Activated CD8-positive, alpha-beta T cell treated with anti-CD3 and anti-CD28 coated beads for 36 hours (primary cell): ENCODE measurements around the gene ZNF292. TPM values are rescaled to one million over a fixed set of nuclear protein-coding genes. Genes with fewer than 3 reads are reported as not detected.

Experiments used
- ATAC-seq: fragments of 200-7000 bp; cut with Tn5 transposase; one replicate; pipeline ENCODE4 v1.10.0; 2021; ENCODE audit warnings: mild to moderate bottlenecking, moderate library complexity
- CTCF ChIA-PET: fragments of 350-600 bp; sonication (Branson Sonifier 250); formaldehyde crosslinking; loops from one replicate; lab custom pipeline; 2021; ENCODE audit warnings: antibody characterized with exemption; lab: Charles Lee
- POLR2A ChIA-PET: fragments of 350-600 bp; sonication (Branson Sonifier 250); formaldehyde crosslinking; loops from one replicate; lab custom pipeline; 2021; ENCODE audit warnings: antibody characterized with exemption; lab: Charles Lee
- DNase-seq: peaks from one replicate; pipeline ENCODE4 v3.0.0-alpha.2; 2020
- H3K27ac Mint-ChIP-seq: one replicate; pipeline ENCODE4 v1.8.0; 2021; ENCODE audit warnings: mild to moderate bottlenecking, mixed read lengths
- H3K27me3 Mint-ChIP-seq: one replicate; pipeline ENCODE4 v1.8.0; 2021; ENCODE audit warnings: mixed read lengths
- H3K36me3 Mint-ChIP-seq: one replicate; pipeline ENCODE4 v1.8.0; 2021; ENCODE audit warnings: low read depth, mixed read lengths
- H3K4me1 Mint-ChIP-seq: one replicate; pipeline ENCODE4 v1.8.0; 2021; ENCODE audit warnings: low read depth, mixed read lengths
- H3K4me3 Mint-ChIP-seq: one replicate; pipeline ENCODE4 v1.8.0; 2021; ENCODE audit warnings: mild to moderate bottlenecking, moderate library complexity, mixed read lengths
- H3K9me3 Mint-ChIP-seq: one replicate; pipeline ENCODE4 v1.8.0; 2021; ENCODE audit warnings: mixed read lengths
- intact Hi-C: fragments of 100-400 bp; cut with micrococcal nuclease; formaldehyde crosslinking; loops from one replicate; pipeline ENCODE4 v1.10.0; 2022
- total RNA-seq, 2 experiments: library from RNA; stranded (reverse); gene quantifications; one replicate each; pipeline ENCODE4 v1.2.3, GENCODE V29; 2021
- TF ChIP-seq, protein P1 (sequence below): fragments of 200-600 bp; IDR thresholded peaks from one replicate; pipeline ENCODE4 v1.8.0; 2022; ENCODE audit warnings: antibody characterized with exemption, mild to moderate bottlenecking

Gene ZNF292
- total RNA-seq, 2 experiments from 2014 or later: 76.4 to 78.3 TPM

DNA sequence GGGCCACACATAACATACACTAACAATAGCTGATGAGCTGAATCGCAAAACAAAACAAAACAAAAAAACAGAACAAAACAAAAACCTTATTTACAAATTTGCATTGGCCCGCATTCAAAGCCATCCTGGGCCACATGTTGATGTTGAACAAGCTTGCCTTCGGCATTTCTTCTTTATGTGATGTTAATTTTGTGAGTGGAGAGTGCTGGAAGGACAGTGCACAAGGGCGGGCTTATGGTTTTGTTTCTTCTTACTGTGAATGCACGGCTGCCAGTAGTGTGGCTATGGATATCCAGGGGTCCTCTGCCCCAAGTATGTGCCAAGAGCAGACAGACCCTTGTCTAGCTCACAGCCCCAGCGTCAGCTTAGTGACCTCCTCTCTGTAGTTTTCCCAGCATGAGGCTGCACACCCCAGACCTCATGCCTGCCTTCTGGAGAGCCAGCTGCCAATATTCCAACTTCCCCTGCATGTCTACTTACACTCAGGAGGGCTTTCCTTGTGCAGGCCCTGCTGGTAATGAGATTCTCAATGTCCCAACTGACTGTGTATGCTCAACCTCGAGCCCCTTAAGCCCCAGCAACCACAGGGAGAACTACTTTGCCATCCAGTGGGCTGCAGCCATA is 24.9 kb downstream of the ZNF292 start:
- ATAC-seq (no peak), DNase-seq (no peak)
- intact Hi-C loops: no loop called here
- Mint-ChIP-seq H3K27me3 (no peaks in the 10 kb centered on the region), H3K4me1 (peaks cover 88% of the 10 kb centered on the region), H3K27ac (peak overlapping the region; percentile 61), H3K36me3 (peaks cover 73% of the 10 kb centered on the region), H3K9me3 (peaks cover 2% of the 10 kb centered on the region), H3K4me3 (no peak overlapping the region)
- ChIA-PET CTCF (interaction anchor here (1.3 kb wide), 1 partner anchor 14 kb away, joined by 3 read pairs; no protein-coding TSS in a partner anchor), POLR2A (interaction anchor here (0.6 to 1.5 kb wide), 5 partner anchors 18 to 112 kb away, joined by 3 to 5 read pairs (median 3); partner anchors contain the start of gene ZNF292)
- TF ChIP-seq, protein P1, sequence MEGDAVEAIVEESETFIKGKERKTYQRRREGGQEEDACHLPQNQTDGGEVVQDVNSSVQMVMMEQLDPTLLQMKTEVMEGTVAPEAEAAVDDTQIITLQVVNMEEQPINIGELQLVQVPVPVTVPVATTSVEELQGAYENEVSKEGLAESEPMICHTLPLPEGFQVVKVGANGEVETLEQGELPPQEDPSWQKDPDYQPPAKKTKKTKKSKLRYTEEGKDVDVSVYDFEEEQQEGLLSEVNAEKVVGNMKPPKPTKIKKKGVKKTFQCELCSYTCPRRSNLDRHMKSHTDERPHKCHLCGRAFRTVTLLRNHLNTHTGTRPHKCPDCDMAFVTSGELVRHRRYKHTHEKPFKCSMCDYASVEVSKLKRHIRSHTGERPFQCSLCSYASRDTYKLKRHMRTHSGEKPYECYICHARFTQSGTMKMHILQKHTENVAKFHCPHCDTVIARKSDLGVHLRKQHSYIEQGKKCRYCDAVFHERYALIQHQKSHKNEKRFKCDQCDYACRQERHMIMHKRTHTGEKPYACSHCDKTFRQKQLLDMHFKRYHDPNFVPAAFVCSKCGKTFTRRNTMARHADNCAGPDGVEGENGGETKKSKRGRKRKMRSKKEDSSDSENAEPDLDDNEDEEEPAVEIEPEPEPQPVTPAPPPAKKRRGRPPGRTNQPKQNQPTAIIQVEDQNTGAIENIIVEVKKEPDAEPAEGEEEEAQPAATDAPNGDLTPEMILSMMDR: no peak

GRCh38 chr6:87181903-87182302 is 26.5 kb downstream of the ZNF292 start:
- Mint-ChIP-seq H3K27ac (peak overlapping the region; percentile 88), H3K27me3 (no peaks in the 10 kb centered on the region), H3K9me3 (peaks cover 2% of the 10 kb centered on the region), H3K4me1 (peaks cover 77% of the 10 kb centered on the region), H3K4me3 (peak overlapping the region; percentile 51), H3K36me3 (peaks cover 68% of the 10 kb centered on the region)
- ChIA-PET POLR2A (interaction anchor here (0.7 to 1.2 kb wide), 2 partner anchors 9 to 16 kb away, joined by 3 read pairs; no protein-coding TSS in a partner anchor), CTCF (no interaction called here)
- DNase-seq: no peak
- intact Hi-C loops: no loop called here
- peak; percentile 10 for ATAC-seq
- TF ChIP-seq, protein P1: no peak

- H3K4me1 Mint-ChIP-seq: peaks cover 78% of the 10 kb centered on the region
- H3K36me3 Mint-ChIP-seq: peaks cover 64% of the 10 kb centered on the region
- CTCF ChIA-PET: no interaction called here
- TF ChIP-seq, protein P1: no peak
- POLR2A ChIA-PET: interaction anchor here (0.7 to 1.2 kb wide), 2 partner anchors 10 to 16 kb away, joined by 3 read pairs; no protein-coding TSS in a partner anchor
- H3K4me3 Mint-ChIP-seq: peak overlapping the region; percentile 51
- no peaks in the 10 kb centered on the region for H3K27me3 Mint-ChIP-seq
- H3K9me3 Mint-ChIP-seq: peaks cover 1% of the 10 kb centered on the region
- DNase-seq (peak; percentile 50), ATAC-seq (peak; percentile 74)
- intact Hi-C loops: no loop called here
- peak overlapping the region; percentile 88 for H3K27ac Mint-ChIP-seq
Measured at GRCh38 chr6:87182321-87182720, 27.0 kb downstream of the ZNF292 start.

DNA sequence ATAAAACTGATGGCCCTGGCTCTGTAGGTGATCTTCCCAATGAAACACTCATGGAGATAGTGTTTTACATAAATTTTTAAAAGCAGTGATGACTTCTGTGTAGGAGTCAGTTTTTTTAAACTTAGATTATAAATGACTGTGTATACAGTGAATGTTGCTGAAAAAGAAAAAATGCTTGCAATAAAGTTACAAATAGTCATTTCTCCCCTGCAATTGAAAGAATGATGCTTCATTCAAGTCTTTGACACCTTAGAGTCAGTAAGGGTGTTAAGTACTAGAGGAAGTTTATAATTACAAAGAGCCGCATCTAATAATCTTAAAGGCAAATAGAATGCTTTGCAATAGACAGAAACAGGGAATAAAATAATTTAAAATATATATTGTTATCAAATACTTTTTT is 27.6 kb downstream of the ZNF292 start:
- intact Hi-C loops: no loop called here
- Mint-ChIP-seq H3K4me1 (peaks cover 78% of the 10 kb centered on the region), H3K27ac (peak overlapping the region; percentile 82), H3K9me3 (no peaks in the 10 kb centered on the region), H3K36me3 (peaks cover 57% of the 10 kb centered on the region), H3K27me3 (no peaks in the 10 kb centered on the region), H3K4me3 (peak overlapping the region; percentile 2)
- DNase-seq (no peak), ATAC-seq (peak; percentile 46)
- ChIA-PET POLR2A (no interaction called here), CTCF (no interaction called here)
- TF ChIP-seq, protein P1: no peak

DNA sequence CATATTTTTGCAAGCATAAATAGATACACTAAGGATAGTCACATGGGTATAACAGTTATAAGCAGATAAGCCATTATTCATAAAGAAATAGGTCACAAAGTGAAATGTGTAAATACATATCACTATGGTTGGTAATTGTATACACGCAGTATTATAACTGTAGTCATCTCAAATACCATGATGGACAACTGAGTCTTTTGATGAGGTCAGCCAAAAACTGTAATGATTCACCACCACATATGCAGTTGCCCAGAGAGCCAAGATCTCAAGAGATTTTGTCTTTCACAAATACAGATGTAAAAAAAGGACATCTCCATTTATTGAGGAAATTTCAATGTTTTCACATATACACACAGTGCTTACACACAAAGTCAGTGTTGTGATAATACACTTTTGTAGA is 28.3 kb downstream of the ZNF292 start:
- intact Hi-C loops: no loop called here
- no peak overlapping the region for H3K27ac Mint-ChIP-seq
- CTCF ChIA-PET: no interaction called here
- ATAC-seq: peak; percentile 25
- no peaks in the 10 kb centered on the region for H3K27me3 Mint-ChIP-seq
- no peaks in the 10 kb centered on the region for H3K9me3 Mint-ChIP-seq
- POLR2A ChIA-PET: interaction anchor here (1.3 kb wide), 1 partner anchor 26 kb away, joined by 3 read pairs; no protein-coding TSS in a partner anchor
- TF ChIP-seq, protein P1: no peak
- H3K4me1 Mint-ChIP-seq: peaks cover 74% of the 10 kb centered on the region
- peaks cover 56% of the 10 kb centered on the region for H3K36me3 Mint-ChIP-seq
- H3K4me3 Mint-ChIP-seq: no peak overlapping the region
- DNase-seq: no peak
